Measurements from ENCODE around the gene PPP1R3G.

PPP1R3G gene

DNA sequence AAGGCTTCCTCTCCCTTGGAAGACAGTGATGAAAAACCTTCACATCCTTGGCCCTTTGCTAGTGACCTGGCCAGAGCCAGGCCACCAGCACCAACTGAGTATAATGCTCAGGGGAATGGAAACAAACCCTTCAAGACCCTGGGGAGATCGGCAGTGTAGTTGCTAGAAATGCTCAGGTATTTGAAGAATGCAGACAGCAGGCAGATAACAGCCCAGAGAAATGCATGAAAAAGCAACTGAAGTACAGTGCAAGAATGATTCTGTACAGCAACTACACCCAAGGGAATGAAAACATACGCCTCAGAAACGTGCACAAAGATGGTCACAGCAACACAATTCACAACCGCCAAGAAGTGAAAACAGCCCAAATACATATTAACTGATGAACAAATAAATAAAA is 41.1 kb downstream of the PPP1R3G start:
- TF ChIP-seq SIN3A (IDR thresholded peaks at IDR 0.05; ENCODE audit: borderline replicate concordance, insufficient read depth, low read length) (no peak), POLR2AphosphoS5 (IDR thresholded peaks at IDR 0.05; ENCODE audit: low read depth, low read length) (no peak), FOXP2 (optimal IDR thresholded peaks at IDR 0.05; ENCODE audit: borderline replicate concordance, extremely low read depth, extremely low read length, insufficient read depth) (no peak), TAF1 (IDR thresholded peaks at IDR 0.05; ENCODE audit: borderline replicate concordance, insufficient read depth, low read length) (no peak)
- TF ChIP-seq, protein P1, sequence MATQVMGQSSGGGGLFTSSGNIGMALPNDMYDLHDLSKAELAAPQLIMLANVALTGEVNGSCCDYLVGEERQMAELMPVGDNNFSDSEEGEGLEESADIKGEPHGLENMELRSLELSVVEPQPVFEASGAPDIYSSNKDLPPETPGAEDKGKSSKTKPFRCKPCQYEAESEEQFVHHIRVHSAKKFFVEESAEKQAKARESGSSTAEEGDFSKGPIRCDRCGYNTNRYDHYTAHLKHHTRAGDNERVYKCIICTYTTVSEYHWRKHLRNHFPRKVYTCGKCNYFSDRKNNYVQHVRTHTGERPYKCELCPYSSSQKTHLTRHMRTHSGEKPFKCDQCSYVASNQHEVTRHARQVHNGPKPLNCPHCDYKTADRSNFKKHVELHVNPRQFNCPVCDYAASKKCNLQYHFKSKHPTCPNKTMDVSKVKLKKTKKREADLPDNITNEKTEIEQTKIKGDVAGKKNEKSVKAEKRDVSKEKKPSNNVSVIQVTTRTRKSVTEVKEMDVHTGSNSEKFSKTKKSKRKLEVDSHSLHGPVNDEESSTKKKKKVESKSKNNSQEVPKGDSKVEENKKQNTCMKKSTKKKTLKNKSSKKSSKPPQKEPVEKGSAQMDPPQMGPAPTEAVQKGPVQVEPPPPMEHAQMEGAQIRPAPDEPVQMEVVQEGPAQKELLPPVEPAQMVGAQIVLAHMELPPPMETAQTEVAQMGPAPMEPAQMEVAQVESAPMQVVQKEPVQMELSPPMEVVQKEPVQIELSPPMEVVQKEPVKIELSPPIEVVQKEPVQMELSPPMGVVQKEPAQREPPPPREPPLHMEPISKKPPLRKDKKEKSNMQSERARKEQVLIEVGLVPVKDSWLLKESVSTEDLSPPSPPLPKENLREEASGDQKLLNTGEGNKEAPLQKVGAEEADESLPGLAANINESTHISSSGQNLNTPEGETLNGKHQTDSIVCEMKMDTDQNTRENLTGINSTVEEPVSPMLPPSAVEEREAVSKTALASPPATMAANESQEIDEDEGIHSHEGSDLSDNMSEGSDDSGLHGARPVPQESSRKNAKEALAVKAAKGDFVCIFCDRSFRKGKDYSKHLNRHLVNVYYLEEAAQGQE (IDR thresholded peaks at IDR 0.05; ENCODE audit: insufficient read depth in 1 of 2, low read depth in 2 of 2, low read length in 2 of 2), result no peak

DNA sequence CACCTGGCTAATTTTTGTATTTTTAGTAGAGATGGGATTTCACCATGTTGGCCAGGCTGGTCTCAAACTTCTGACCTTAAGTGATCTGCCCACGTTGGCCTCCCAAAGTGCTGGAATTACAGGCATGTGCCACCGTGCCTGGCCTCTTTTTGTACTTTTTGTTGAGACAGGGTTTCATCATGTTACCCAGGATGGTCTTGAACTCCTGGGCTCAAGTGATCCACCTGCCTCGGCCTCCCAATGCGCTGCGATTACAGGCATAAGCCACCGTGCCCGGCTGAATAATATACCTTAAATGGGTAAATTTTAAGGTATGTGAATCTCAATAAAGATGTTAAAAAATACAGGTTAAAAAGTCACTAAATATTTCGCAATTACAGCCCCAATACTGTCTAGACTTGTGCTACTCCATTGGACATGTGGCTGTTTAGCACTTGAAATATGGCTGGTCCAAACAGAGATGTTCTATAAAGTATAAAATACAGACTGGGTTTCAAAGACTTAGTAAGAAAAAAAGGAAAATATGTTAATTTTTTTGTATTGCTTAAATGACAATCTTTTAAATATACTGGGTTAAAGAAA is 42.1 kb downstream of the PPP1R3G start:
- TF ChIP-seq POLR2AphosphoS5 (IDR thresholded peaks at IDR 0.05; ENCODE audit: low read depth, low read length), result no peak
- TF ChIP-seq SIN3A (IDR thresholded peaks at IDR 0.05; ENCODE audit: borderline replicate concordance, insufficient read depth, low read length), result no peak
- TF ChIP-seq FOXP2 (optimal IDR thresholded peaks at IDR 0.05; ENCODE audit: borderline replicate concordance, extremely low read depth, extremely low read length, insufficient read depth), result no peak
- TF ChIP-seq, protein P1 (IDR thresholded peaks at IDR 0.05; ENCODE audit: insufficient read depth in 1 of 2, low read depth in 2 of 2, low read length in 2 of 2), result no peak
- TF ChIP-seq TAF1 (IDR thresholded peaks at IDR 0.05; ENCODE audit: borderline replicate concordance, insufficient read depth, low read length), result no peak

DNA sequence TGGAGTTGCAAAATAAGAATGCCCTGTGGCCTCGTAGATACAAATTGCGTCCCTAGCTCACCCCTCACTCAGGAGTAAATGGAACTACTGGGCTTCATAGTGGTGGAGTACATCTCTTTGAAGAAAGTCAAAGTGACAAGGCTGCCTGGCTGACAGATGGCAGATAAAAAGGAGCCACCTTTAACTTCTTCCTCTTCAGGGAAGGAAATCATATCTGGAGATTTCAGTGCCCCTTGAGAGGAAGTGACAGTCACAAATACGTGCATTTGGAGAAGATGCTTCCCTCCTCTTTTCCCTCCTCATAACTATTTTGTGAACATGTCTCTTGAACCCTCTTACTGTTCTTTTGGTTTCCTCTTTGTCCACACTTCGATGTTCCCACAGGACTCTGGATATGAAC is 43.2 kb downstream of the PPP1R3G start:
- TF ChIP-seq SIN3A (IDR thresholded peaks at IDR 0.05; ENCODE audit: borderline replicate concordance, insufficient read depth, low read length), result no peak
- no peak for TF ChIP-seq TAF1 (IDR thresholded peaks at IDR 0.05; ENCODE audit: borderline replicate concordance, insufficient read depth, low read length)
- no peak for TF ChIP-seq POLR2AphosphoS5 (IDR thresholded peaks at IDR 0.05; ENCODE audit: low read depth, low read length)
- TF ChIP-seq, protein P1 (IDR thresholded peaks at IDR 0.05; ENCODE audit: insufficient read depth in 1 of 2, low read depth in 2 of 2, low read length in 2 of 2), result no peak
- no peak for TF ChIP-seq FOXP2 (optimal IDR thresholded peaks at IDR 0.05; ENCODE audit: borderline replicate concordance, extremely low read depth, extremely low read length, insufficient read depth)

DNA sequence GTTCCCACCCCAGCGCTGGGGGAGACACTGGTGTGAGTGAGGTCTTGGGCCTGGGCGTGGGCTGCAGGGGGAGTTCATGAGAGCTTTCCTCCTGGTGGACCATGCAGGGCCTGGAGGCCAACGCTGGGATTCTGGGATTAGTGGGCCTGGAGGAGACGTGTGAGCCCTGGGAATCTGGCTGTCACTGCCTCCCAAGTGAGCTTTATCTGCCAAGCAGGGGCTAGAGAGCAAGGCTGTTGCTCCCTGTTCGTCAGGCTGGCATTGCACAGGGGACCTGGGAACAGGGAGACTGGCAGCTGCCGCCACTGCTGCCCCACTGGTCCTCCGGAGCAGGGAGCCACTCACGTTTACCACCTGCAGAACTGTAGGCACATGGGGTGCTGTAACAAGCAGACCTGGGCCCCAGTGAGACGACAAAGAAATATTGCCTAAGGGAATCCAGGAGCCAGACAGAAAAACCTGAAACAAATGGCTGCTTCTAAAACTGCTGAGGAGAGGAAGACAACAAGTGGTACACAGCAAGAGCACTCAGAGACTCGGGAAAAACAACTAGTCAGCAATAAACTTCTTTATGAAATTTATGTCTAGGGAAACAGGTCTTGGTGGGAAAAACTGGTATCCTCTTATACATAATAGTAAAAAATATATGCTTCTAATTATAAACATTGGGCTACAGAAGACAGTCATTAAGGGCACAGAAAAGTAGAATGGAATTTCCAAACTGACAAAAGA is 45.2 kb downstream of the PPP1R3G start:
- TF ChIP-seq POLR2AphosphoS5 (IDR thresholded peaks at IDR 0.05; ENCODE audit: low read depth, low read length), result no peak
- TF ChIP-seq SIN3A (IDR thresholded peaks at IDR 0.05; ENCODE audit: borderline replicate concordance, insufficient read depth, low read length), result no peak
- TF ChIP-seq FOXP2 (optimal IDR thresholded peaks at IDR 0.05; ENCODE audit: borderline replicate concordance, extremely low read depth, extremely low read length, insufficient read depth), result no peak

DNA sequence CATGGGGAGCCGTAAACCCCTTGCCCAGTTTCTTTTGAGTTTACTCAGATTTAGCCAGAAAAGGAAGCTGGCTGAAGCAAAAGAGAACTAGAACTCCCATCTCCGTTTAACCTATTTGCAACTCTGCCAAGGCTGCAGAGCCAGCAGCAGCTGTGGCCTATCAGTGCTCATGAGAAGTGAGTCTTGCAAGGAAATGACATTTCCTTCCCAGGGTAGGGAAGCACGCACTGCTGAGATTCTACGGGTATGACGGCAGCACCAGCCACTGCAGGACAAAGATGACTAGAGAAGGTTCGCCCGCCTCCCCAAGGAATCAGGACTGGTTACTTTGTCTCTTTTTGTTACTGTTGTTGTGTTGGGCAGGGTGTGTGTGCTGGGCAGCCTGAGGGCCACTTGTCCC is 47.6 kb downstream of the PPP1R3G start:
- no peak for TF ChIP-seq TAF1 (IDR thresholded peaks at IDR 0.05; ENCODE audit: borderline replicate concordance, insufficient read depth, low read length)
- no peak for TF ChIP-seq FOXP2 (optimal IDR thresholded peaks at IDR 0.05; ENCODE audit: borderline replicate concordance, extremely low read depth, extremely low read length, insufficient read depth)
- TF ChIP-seq, protein P1 (IDR thresholded peaks at IDR 0.05; ENCODE audit: insufficient read depth in 1 of 2, low read depth in 2 of 2, low read length in 2 of 2), result no peak
- TF ChIP-seq SIN3A (IDR thresholded peaks at IDR 0.05; ENCODE audit: borderline replicate concordance, insufficient read depth, low read length), result no peak
- no peak for TF ChIP-seq POLR2AphosphoS5 (IDR thresholded peaks at IDR 0.05; ENCODE audit: low read depth, low read length)

All from PFSK-1 (cell line).